ENCODE results near the gene COLGALT1.

The COLGALT1 gene

DNA sequence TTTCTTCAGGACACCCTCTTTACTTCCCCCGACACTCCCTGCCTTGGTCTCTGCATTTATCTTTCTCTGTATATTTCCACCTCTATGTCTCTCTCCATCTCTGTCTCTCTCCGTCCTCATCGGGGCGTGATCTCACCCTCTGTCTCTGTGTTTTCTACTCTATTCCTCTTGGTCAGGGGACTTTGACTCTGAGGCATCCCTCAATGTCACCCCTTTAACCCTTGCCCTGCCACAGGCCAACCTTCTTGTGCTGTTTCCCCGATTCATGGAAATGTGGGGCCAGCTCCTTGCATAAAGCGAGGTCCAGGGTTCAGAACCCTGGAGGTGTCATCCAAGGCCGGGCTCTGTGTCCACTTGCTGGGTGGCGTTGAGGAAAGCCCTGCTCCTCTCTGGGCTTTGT is 46.8 kb downstream of the COLGALT1 start:
- no peak for FAIRE-seq

DNA sequence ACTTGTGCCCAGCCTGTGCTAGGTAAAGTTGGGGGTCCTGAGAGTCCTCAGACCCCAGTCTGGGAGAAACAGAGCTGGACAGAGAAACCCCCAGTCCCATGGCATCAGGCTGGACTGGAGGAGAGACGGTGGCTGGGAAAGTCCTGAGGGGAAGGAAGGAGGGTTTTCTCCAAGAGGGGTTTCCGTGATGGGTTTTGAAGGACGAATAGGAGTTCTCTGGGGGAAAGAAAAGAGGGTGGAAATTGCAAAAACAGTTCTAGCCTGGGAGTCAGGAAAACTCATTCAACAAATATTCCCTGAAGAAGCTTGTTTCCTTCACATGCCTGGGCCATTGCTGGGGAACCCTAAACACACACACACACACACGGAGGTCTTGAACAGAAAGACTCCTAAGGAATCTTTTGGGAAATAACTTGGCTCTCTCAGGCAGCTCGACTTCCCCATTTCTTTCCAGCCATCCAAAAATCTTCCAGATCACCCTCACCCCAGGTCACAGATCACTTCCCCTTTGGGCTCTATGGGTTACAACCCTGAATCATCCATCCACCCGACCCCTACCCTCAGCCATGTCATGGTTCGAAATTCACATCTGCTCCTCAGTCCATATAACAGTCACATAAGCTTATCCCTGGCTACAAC is 47.5 kb downstream of the COLGALT1 start:
- FAIRE-seq = no peak

DNA sequence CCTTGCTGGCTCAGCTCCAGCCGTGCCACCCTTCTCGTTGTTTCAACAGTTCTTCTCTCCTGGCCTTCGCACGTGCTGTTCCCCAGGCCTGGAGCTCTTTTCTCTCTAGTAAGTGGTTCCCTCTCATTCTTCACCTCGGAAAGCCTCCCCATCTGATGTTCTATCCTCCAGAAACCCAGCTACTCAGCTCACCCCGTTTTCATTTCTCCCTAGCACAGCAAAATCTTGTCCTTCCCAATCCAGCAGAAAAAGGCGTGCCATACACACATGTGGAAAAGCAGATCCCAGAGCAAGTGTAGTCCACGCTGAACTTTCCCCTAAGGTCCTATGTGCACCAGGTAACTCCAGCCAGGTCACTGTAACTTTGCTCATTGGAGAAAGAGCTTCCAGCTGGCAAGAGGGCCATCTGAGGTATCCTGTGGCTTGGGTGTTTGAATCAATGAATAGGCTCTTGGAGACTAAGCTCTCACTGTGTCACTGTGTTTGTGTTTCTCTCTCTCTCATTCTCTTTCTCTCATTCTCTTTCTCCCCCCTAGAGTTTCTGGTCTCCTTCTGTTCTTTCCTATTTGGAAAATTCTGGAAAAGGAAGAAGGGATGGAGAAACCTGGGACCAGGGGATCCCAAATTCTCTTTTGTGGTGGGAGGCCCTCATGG is 49.0 kb downstream of the COLGALT1 start:
- no peak for FAIRE-seq

DNA sequence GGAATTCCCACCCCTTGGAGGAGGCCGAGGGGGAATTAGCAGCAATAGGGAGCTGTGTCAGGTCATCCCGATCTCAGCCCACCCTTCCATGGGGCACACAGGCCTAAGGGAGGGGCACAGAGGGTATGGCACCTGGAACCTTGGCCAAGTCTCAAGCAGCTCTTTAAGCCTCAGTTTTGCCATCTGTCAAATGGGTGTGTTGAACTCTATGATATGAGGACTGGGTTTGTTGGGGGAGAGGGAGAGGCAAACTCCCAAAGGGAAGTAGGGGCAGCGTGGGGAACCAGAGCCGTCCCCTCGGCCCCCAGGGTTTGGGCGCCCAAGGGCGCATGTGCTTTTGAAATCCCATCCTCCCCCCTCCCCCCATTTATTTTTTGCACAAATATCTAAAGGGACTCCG is 49.7 kb downstream of the COLGALT1 start:
- FAIRE-seq = no peak

DNA sequence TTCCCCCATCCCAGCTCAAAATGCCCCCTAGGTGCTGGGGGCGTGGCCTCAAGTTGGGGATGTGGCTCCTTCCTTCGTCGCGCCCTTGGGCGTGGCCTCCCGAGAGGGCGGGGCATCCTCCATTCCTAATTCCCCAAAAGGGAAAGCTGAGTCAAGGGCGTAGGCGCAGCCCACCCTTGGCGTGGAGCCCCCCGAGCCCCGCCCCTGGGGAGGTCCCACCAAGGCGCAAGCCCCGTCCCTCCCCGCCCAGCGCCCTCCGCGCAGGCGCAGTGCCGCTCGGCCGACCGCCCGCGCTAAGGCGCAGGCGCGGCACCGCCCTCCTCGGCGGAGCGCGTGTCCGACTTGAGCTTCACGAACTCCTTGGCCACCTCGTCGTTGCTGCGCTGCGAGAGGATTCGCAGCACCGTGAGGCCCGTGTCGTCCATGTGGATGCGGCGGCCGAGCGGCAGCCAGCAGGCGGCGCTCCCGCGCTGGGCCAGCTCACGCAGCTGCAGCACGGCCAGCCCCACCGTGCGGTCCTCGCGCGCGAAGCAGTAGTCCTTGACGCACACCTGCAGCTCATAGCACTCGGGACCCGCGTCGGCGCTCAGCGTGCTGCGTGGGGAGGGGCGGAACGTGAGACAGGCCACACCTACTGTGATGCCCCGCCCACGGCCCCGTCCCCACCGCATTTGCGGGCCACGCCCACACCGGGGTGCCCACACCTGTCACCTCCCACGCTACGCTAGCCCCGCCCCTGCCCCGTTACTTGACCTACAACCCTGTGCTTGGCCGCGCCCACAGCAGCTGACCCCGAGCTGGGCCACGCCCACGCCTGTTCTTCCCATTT is 50.5 kb downstream of the COLGALT1 start:
- peak; percentile 98 for FAIRE-seq

DNA sequence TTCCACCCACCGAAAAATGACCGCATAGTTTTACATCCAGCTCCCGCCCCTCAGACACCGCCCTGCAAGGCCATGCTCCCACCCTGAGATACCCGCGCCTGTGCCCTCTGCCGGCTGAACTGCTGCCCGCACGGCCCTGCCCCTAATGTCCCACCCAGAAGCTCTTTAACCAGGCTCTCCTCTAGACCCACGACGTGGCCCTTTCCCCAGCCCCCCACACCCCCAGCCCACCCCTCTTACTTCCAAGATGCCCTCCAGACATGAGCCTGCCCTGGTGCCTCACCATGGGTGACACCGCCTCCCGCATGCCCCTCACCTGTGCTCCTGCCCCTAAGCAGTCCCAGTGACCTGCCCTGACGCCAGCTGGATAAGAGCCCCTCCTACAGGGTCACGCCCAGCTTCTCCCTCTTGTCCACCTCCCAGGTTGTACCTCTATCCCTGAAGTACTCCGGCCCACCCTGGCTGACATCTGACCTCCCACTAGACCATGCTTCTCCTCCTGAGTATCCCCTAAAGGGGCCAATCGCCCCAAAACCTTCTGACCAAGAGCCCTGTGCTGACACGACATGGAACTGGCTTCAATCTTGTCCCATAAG is 51.2 kb downstream of the COLGALT1 start:
- no peak for FAIRE-seq

DNA sequence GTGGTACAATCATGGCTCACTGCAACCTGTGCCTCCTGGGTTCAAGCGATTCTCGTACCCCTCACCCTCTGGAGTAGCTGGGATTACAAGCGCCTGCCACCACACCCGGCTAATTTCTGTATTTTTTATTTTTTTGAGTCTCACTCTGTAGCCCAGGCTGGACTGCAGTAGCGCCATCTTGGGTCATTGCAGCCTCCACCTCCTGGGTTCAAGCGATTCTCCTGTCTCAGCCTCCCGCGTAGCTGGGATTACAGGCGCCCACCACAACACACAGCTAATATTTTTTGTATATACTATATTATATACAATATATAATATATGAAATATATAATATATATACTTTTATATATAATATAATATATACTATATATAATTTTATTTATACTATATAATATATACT is 52.5 kb downstream of the COLGALT1 start:
- no peak for FAIRE-seq

DNA sequence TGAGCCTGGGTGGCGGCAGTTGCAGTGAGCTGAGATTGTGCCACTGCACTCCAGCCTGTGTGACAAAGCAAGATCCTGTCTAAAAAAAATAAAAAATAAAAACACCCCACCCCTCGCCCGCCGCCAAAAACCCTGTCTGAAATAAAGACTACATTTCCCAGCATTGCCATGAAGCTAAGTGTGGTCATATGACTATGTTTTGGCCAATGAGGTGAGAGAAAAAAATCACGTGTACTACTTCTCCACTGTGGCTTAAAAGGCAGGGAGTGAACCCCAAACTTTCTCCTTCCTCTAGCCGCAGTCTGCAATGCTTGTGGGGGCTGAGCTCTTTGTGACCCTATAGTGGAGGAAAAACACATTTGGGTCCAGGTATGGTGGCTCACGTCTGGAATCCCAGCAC is 54.9 kb downstream of the COLGALT1 start:
- no peak for FAIRE-seq

DNA sequence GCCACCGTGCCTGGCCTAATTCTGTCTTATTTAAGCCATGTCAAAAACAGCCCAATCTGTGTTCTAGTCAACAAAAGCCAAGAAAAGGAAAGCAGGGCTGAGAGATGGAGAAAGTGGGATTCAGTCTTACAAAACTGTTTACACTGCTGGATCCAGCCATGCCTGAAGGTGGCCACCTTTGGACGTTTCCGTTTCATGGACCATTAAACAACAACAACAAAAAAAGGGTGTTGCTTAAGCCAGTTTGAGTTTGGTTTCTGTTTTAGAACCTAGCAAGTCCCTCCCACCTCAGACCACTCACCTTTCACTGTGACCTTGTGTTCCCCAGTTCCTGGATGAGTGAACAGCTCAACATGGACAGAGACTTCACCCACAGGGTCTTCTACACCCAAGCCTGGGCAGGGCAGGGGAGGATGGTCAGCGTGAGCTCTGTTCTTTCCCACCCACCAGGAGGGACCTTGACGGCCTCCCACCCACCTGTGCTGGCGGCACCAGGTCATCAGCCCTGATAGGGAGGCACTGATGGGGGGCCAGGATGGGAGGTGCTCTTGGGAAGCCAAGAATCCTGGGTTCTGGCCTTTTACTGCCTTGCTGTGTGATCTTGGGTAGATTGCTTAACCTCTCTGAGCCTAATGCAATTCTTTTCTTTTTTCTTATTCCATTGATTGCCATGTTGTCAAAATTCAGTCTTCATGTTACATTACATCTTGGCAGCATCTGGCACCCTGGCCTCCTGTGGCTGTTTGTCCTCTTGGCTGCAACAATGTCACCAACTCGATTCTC is 56.2 kb downstream of the COLGALT1 start:
- FAIRE-seq = no peak

DNA sequence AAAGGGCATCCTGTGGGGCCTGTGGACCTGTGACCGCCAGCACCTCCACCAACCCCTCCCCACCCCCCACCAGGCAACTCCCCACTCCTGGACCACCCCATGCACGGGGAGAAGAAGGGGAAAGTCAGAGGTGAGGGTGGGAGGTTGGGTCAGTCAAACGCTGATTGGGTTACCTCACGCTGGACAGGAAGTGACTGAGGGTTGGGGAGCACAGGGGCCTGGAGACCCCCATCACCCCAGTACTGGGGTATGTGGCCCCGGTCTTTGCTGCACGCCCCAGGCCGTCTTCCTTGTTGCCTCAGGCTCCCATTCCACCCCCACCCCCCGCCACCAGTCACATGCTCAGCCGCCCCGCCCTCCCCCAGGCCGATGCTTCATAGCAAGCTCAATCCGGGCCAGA is 59.0 kb downstream of the COLGALT1 start:
- FAIRE-seq = no peak

DNA sequence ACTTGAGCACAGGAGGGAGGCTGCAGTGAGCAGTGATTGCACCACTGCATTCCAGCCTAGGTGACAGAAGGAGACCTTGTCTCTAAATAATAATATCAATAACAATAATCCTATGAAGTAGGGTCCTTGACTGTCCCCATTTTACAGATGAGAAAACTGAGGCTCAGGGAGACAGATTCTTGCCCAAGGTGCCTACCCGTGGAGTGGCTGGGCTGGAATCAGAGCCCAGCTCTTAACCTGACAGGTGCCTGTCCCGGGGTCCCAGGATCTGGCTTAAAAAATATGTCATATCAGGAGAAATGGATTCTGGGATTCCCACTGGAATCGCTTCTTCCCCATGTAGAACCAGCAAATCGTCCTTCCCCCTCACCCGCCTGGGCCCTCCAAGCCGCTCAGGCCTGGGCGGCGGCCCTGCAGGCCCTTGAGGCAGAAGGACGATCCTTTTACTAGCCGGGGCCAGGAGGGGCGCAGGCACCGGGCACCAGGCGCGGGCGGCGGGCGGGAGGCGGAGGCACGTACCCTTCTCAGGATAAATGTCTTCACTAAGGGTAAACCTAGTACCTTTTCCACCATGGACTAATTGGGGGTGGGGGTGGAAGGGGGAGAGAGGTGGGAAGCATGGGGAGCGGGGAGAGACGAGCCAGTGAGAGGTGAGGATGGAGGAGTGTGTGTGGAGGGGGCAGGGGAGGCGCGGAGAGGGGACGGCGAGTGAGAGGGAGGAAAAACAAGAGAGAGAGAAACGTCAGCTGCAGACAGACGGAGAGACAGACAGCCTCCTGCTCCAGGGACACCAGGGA is 60.6 kb downstream of the COLGALT1 start:
- FAIRE-seq = no peak

DNA sequence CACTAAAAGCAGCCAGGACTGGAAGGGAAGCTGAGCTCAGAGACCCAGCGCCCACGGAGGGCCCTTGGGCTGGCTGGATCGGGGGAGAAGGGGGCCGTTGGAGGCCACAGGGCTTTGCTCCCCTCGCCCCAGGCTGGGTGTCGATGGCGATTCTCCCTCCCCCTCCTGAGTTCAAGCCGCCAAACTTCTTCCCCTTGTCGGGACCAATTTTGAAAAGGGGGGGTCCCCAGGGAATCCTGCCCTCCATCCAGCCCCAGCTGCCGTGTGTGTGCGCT is 61.2 kb downstream of the COLGALT1 start:
- FAIRE-seq = no peak

DNA sequence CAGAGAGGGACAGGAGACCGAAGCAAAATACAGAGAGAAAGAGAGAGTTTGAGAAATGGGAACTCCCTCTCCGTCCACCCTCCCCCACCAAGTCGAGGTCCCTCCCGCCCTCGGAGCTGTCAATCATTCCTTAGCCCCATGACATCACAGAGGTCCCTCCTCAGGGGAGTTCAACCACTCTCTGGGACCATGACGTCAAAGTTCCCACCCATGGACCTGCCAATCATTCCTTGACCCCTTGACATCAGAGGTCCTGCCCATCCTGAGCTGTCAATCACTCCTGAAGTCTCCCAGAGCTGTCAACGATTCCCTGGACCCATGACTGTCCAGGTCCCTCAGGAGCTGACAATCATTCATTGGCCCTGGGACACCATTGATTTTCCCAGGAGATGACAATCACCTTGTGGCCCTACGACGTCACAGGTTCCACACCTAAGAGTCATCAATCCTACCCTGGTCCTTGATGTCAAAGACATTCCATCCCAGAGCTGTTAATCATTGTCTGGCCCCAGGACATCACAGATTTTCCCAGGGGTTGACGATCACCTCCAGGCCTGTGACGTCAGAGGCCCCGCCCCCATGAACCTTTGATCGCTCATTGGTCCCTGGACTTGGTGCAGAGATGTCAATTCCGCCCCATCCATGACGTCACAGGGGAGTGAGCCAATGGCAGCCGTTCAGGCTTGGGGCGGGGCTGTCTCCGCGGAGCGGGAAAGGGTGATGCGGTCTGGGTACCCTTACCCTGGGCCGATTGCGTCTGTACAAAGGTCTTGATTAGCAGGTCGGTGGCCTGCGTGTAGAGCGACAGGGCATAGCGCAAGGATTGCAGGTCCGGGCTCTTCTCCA is 61.7 kb downstream of the COLGALT1 start:
- FAIRE-seq = no peak

DNA sequence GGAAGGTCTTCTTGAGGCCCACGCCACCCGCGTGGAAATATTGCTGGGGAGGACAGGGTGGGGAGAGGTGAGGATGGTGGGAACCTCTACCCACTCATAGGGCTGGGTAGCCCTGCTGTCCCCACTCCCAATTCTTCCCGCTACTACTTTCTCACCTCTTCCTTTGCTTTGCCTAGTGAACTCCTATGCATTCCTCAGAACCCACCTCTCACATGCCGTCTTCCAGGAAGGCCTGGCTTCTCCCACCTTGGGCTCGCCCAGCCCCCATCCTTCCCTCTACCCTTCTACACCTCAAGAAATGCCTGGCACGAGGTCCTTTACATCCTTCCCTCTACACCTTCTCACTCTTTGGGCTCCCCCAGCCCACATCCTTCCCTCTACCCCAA is 62.4 kb downstream of the COLGALT1 start:
- FAIRE-seq = no peak

DNA sequence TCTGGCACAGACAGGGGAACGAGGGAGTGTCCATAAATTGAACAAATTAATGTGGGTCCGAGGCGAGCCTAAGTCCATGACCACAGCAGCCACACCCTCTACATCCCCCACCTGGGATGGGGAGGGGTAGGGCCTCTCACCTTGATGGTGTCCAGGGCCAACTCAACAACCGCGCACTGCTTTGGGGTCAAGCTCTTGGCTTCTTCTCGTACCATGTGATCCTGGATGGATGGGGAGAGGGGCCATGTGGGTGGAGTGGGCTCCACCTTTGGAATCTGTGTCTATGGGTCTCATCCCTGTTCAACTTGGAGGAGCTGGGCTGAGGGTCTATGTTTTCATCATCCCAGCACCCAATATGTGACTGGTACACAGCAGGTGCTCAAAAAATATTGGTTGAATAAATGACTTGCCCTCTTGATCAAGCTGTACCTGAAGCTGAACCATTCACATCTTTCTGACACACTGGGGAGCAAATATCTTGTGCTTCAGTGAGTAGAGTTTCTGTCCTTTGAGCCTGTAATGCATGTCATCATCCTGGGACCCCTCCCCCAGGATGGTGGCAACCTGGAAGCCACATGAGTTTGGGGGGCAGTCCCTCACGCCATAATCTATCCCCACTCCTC is 62.9 kb downstream of the COLGALT1 start:
- no peak for FAIRE-seq

DNA sequence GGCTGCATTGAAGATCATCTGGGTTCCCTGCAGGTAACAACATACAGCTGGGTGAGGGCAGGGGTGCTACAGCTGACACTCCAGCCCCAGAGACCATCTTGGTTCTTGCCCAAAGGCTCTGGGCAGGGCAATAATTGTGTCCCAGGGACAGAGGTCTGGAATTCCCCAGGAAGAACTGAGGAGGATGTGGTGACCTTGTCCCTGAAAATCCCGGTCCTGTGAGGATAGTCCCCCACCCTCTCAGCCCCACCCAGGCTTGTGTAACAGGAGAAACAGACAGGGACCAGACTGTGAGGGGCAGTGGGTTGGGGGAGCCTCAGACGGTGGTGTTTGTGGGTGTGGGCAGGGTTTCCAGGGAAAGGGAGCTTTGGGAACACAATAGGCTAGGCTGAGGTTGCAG is 63.5 kb downstream of the COLGALT1 start:
- FAIRE-seq = no peak

DNA sequence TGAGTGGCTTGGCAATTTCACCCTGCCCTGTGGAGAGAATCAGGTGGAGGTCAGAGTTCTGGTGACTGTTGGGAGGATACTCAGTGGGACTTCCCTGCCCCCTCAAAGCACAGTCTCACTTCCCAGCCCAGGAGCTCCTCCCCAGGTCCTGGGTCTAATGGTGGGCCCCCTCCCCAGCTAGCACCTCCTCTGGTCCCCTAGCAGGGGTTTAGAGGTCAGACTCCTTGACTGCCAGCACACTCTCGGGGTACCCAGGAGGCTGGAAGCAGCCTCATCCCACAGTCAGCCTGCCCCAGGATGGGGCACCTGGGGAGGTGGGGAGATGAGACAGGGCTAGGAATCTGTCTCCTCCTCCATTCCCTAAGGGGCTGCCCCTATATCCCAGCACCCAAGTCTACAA is 65.2 kb downstream of the COLGALT1 start:
- no peak for FAIRE-seq

DNA sequence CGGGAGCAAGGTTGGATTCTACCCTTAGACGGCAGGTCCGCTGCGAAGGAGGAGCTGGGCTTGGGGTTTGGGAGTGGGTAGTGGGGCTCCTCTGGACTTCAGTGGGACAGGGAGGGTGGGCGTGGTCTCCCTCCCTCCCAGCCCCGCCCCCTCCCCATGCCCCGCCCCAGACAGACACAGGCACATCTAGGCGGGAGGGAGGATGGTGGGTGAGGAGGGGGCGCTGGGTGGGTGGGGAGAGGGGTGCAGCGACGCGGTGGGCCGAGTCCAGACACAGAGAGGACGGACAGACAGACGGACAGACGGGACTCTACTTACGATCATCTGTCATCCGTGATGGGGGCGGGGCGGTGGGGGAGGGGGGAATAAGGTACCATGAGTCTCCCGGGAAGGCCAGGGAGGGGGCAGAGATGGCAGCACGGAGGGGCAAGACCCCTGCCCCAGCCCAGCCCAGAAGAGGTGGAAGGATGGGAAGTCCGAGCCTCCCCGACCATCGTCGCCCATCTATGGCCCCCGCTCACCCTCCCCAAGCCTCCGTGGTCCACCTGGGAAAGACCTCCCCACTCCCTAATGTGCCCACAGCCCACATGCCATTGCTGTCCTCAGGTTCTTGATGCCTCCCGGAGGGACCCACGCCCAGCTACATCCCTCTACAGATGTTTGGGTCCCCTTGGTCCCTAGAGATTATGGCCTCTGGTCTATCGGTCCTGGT is 67.9 kb downstream of the COLGALT1 start:
- no peak for FAIRE-seq

DNA sequence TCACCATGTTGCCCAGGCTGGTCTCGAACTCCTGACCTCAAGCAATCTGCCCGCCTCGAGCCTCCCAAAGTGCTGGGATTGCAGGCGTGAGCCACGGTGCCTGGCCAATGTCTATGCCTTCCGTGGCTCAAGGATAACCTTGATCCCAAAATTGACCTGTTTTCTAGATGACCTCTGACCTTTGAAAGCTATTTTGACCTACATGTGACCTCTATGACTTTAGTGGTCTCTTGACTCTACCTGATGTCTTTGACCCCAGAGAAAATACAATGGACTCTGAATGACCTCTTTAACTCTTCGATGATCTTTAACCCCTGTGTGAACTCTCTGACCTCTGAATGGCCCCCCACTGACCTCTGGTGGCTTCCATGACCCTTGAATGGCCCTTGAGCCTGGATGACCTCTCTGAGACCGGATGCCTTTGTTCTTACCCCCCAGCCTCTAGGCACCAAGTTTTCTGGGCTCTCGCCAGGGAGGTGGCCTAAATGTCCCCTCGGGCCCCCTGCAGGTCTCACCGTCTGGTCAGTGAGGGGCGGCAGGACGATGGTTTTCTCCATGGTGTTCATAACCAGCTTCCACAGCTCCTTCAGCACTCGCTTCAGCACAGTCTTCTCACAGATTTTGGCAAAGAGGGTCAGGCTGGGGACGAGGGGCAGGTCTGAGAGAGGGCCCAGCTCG is 69.0 kb downstream of the COLGALT1 start:
- FAIRE-seq = no peak

DNA sequence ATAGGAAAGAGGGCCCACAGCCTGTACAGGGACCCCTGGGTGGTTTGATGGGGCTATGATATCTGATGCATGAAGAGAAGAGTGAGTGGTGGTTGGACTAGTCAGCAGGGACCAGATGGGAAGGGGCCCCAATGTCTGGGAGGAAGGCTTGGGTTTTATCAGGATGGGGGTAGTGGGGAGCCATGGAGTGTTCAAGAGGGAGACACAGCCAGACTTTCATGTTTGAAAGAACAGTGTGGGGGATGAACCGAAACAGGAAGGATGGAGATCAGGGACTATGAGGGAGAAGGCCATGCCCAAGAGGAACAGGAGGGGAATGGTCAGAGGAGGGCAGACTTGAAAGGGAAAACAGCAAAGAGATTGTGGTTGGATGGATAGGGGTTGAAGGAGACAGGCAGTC is 69.6 kb downstream of the COLGALT1 start:
- FAIRE-seq = no peak

All from G401.6 (cell line).